Activated B cell treated with CpG ODN at 0.5 μM for 24 hours (primary cell): Measurements from ENCODE around the gene TMEM161A. TPM values are rescaled to one million over a fixed set of nuclear protein-coding genes. Genes with fewer than 3 reads are reported as not detected.
"Not testable (repeated sequence)": the region's sequence is repeated elsewhere in the genome, so short reads cannot be mapped to it uniquely, and the experiment has no call there.

Experiments
- ATAC-seq: fragments of 200-7000 bp; cut with Tn5 transposase; one replicate; pipeline ENCODE4 v1.10.0; 2021; ENCODE audit warnings: low read depth, mild to moderate bottlenecking, moderate library complexity
- CTCF ChIA-PET: fragments of 350-600 bp; sonication (Branson Sonifier 250); formaldehyde crosslinking; loops from one replicate; lab custom pipeline; 2021; ENCODE audit warnings: antibody characterized with exemption; lab: Charles Lee
- POLR2A ChIA-PET: fragments of 350-600 bp; sonication (Branson Sonifier 250); formaldehyde crosslinking; loops from one replicate; lab custom pipeline; 2021; ENCODE audit warnings: antibody characterized with exemption; lab: Charles Lee
- DNase-seq: peaks from one replicate; pipeline ENCODE4 v3.0.0; 2022
- H3K27ac Mint-ChIP-seq: one replicate; pipeline ENCODE4 v1.8.0; 2020; ENCODE audit warnings: mixed read lengths
- H3K27me3 Mint-ChIP-seq: one replicate; pipeline ENCODE4 v1.8.0; 2021; ENCODE audit warnings: mixed read lengths
- H3K36me3 Mint-ChIP-seq: one replicate; pipeline ENCODE4 v1.8.0; 2021; ENCODE audit warnings: low read depth, mixed read lengths
- H3K4me1 Mint-ChIP-seq: one replicate; pipeline ENCODE4 v1.8.0; 2021; ENCODE audit warnings: mixed read lengths
- H3K4me3 Mint-ChIP-seq: one replicate; pipeline ENCODE4 v1.8.0; 2020; ENCODE audit warnings: mild to moderate bottlenecking, mixed read lengths
- H3K9me3 Mint-ChIP-seq: one replicate; pipeline ENCODE4 v1.8.0; 2020; ENCODE audit warnings: mixed read lengths
- intact Hi-C: fragments of 100-400 bp; cut with micrococcal nuclease; formaldehyde crosslinking; loops from one replicate; pipeline ENCODE4 v1.15.1; 2024
- total RNA-seq: library from RNA; stranded (reverse); gene quantifications from 2 replicates; pipeline ENCODE4 v1.2.3, GENCODE V29; 2022
- TF ChIP-seq, protein P1 (sequence below): fragments of 200-600 bp; IDR thresholded peaks from one replicate; pipeline ENCODE4 v1.8.0; 2022; ENCODE audit warnings: antibody characterized with exemption, mild to moderate bottlenecking

TMEM161A gene
- total RNA-seq, 1 donor from 2014 or later, result 22.6 TPM

DNA sequence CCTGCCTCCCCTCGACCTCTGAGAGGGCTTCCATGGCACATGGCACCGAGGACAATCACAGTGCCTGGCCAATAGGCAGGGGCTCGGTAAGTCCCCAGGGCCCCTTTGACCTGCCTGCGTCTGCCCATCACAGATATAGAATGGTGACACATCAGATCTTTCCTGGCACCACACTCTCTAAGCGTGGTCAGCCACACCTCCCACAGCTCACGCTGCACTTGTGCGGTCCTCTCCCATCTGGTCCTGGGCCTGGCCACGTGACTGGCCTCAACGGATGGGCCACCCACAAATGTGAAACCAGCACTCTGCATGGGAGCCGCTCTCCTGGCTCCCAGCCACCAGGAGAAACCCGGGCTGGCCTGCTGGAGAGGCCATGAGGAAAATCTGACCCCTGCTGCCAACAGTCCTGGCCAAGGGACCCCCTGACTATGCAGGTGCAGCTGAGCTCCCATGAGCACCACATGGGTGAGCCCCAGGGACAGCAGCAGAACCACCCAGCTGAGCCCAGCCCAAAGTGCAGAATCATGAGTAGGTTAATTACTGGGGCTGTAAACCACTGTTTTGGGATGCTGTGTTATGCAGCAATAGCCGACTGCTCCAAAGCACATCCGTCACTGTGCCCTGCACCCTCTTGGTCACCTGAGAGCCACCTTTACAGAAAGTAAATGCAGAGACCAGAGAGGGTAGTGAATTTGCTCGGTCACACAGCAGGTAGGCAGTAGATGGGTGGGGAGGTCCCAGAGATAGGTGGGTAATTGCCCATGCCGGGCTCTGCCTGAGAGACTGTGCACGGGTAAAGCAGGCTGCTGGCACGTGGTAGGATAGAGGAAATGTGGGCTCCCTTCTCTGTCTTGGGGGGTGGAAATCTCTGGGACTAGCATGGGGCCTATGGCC is 41.5 kb upstream of the TMEM161A start:
- Mint-ChIP-seq H3K27me3 (no peaks in the 10 kb centered on the region), H3K27ac (no peak overlapping the region), H3K9me3 (no peaks in the 10 kb centered on the region), H3K4me1 (peaks cover 6% of the 10 kb centered on the region), H3K4me3 (no peak overlapping the region), H3K36me3 (peaks cover 54% of the 10 kb centered on the region)
- no peak for DNase-seq
- ChIA-PET POLR2A (no interaction called here), CTCF (no interaction called here)
- TF ChIP-seq, protein P1, sequence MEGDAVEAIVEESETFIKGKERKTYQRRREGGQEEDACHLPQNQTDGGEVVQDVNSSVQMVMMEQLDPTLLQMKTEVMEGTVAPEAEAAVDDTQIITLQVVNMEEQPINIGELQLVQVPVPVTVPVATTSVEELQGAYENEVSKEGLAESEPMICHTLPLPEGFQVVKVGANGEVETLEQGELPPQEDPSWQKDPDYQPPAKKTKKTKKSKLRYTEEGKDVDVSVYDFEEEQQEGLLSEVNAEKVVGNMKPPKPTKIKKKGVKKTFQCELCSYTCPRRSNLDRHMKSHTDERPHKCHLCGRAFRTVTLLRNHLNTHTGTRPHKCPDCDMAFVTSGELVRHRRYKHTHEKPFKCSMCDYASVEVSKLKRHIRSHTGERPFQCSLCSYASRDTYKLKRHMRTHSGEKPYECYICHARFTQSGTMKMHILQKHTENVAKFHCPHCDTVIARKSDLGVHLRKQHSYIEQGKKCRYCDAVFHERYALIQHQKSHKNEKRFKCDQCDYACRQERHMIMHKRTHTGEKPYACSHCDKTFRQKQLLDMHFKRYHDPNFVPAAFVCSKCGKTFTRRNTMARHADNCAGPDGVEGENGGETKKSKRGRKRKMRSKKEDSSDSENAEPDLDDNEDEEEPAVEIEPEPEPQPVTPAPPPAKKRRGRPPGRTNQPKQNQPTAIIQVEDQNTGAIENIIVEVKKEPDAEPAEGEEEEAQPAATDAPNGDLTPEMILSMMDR, result no peak
- intact Hi-C loops, result no loop called here
- ATAC-seq, result no peak

DNA sequence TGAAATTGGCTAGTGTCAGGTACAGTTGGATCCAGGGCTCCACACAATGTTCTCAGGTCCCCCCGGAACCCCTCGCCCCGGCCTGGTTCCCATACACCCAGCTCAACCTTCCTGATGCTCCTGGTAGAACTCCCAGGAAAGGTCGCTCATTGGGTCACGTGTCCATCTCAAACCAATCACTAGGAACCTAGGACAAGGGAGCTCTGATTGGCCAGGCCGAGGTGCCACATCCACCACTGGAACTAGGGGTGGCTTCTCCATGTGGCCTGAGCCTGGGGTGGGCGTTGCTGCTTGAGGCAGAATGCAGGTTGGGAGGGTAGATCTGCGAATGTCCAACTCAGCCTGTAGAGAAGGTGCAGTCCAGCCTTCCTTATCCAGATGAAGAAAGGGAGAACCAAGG is 38.7 kb upstream of the TMEM161A start:
- no peak for DNase-seq
- ChIA-PET POLR2A (interaction anchor here (0.7 kb wide), 1 partner anchor 383 kb away, joined by 3 read pairs; no protein-coding TSS in a partner anchor), CTCF (interaction anchor here (1.0 to 1.5 kb wide), 3 partner anchors 29 to 36 kb away, joined by 3 to 5 read pairs (median 4); no protein-coding TSS in a partner anchor)
- no peak for ATAC-seq
- no peaks in the 10 kb centered on the region for H3K9me3 Mint-ChIP-seq
- no peak overlapping the region for H3K4me3 Mint-ChIP-seq
- no peaks in the 10 kb centered on the region for H3K27me3 Mint-ChIP-seq
- H3K36me3 Mint-ChIP-seq, result peaks cover 42% of the 10 kb centered on the region
- H3K4me1 Mint-ChIP-seq, result peaks cover 5% of the 10 kb centered on the region
- intact Hi-C loops, result no loop called here
- H3K27ac Mint-ChIP-seq, result no peak overlapping the region
- TF ChIP-seq, protein P1, result no peak

DNA sequence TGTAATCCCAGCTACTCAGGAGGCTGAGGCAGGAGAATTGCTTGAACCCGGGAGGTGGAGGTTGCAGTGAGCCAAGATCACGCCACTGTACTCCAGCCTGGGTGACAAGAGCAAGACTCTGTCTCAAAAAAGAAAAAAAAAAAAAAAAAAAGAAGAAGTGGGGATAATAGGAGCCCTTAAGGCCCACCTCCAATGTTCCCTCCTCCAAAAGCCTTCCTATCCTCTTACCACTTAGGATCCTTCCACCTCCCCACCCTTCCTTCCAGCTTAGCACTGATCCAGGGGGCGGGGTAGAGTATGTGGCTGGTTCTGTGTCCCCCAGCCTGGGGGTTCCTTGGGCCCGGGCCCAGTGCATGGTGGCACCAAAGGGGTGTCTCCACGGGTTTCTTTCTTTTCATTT is 35.0 kb upstream of the TMEM161A start:
- ChIA-PET POLR2A (interaction anchor here (0.7 to 1.0 kb wide), 3 partner anchors 30 to 366 kb away, joined by 3 to 9 read pairs (median 4); partner anchors contain the start of gene NR2C2AP), CTCF (interaction anchor here (1.7 to 5.1 kb wide), 4 partner anchors 14 to 32 kb away, joined by 5 to 104 read pairs (median 48); no protein-coding TSS in a partner anchor)
- H3K36me3 Mint-ChIP-seq, result peaks cover 15% of the 10 kb centered on the region
- H3K27ac Mint-ChIP-seq, H3K9me3 Mint-ChIP-seq, H3K27me3 Mint-ChIP-seq, H3K4me3 Mint-ChIP-seq, intact Hi-C loops, DNase-seq, ATAC-seq: not testable (repeated sequence)
- H3K4me1 Mint-ChIP-seq, result peaks cover 22% of the 10 kb centered on the region

DNA sequence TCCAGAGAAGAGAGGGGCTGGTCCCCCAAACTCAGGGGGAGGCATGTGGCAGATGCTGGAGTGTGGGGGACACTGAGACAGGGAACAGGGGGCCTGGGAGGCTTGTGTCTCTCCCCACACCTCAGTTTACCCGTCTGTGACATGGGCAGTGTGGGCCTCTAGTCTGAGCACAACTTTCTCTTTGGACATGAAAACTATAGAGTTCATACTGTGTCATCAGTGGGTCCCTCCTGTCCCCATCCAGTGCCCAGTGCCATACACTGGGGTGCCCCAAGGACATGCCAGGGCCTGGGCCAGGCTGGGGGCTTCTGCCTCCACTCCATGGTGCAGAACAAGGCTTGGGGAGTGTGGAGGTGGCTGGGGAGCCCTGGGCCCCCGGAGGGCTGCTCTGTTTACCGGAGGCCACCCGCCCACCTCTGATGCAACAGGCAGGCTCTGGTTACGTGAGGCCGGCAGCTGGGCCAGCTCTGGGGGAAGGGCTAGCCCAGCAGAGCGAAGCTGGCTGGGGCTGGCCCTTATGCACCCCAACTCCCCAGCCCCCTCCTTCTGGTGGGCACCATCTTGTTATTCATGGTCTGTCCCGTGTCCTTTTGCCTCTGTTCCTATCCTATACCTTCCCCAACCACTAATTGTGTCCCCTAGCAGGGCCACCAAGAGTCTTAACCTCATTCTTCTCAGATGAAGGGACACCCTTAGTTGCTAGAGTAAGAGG is 33.7 kb upstream of the TMEM161A start:
- Mint-ChIP-seq H3K9me3 (no peaks in the 10 kb centered on the region), H3K27ac (no peak overlapping the region), H3K36me3 (peaks cover 9% of the 10 kb centered on the region), H3K4me1 (peaks cover 29% of the 10 kb centered on the region), H3K27me3 (no peaks in the 10 kb centered on the region), H3K4me3 (no peak overlapping the region)
- ATAC-seq, result no peak
- ChIA-PET POLR2A (interaction anchor here (0.7 kb wide), 1 partner anchor 267 kb away, joined by 3 read pairs; no protein-coding TSS in a partner anchor), CTCF (interaction anchor here (5.1 kb wide), 1 partner anchor 24 kb away, joined by 104 read pairs; no protein-coding TSS in a partner anchor)
- no peak for DNase-seq
- intact Hi-C loops, result no loop called here
- TF ChIP-seq, protein P1, result no peak

DNA sequence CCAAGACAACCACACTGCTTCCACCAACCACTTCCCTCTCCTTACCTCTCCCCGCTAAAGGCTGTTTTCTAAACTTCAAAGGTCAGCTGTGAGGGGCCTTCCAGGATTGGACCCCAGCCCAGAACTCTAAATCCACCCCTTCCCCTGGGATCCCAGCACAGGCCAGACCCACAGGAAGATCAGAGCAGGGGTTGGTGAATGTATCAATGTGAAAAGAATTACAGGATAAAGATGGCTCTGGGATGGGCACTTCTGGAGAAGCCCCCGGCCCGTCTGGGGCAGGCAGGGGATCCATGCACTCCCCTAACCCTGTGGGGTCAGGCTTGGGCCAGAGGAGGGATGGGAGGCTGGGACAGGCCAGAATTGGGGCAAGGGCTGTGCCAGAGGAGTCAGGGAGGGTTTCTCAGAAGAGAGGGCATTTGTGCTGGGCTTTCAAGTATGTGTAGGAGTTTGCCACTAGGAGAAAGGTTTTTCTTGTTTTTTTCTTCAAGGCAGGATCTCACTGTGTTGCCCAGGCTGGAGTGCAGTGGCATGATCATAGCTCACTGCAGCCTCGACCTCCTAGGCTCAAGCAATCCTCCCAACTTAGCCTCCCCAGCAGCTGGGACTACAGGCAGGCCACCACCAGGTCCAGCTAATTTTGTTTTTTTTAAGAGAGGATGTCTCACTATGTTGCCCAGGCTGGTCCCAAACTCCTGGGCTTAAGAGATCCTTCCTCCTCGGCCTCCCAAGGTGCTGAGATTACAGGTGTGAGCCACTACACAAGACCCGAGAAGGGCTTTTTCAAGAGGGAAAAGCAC is 32.8 kb upstream of the TMEM161A start:
- intact Hi-C loops, result loop anchor here (1.0 kb wide), 3 partner anchors 11 to 25 kb away; no protein-coding TSS in a partner anchor
- peak overlapping the region; percentile 83 for H3K4me3 Mint-ChIP-seq
- ChIA-PET CTCF (interaction anchor here (5.1 kb wide), 1 partner anchor 23 kb away, joined by 104 read pairs; no protein-coding TSS in a partner anchor), POLR2A (interaction anchor here (0.7 to 3.1 kb wide), 4 partner anchors 11 to 268 kb away, joined by 3 to 27 read pairs (median 5); no protein-coding TSS in a partner anchor)
- ATAC-seq (no peak), DNase-seq (no peak)
- peaks cover 2% of the 10 kb centered on the region for H3K36me3 Mint-ChIP-seq
- TF ChIP-seq, protein P1, result no peak
- peak overlapping the region; percentile 63 for H3K27ac Mint-ChIP-seq
- H3K27me3 Mint-ChIP-seq, result no peaks in the 10 kb centered on the region
- H3K4me1 Mint-ChIP-seq, result peaks cover 29% of the 10 kb centered on the region
- H3K9me3 Mint-ChIP-seq, result no peaks in the 10 kb centered on the region
